Dendritic cell treated with granulocyte-macrophage colony-stimulating factor and Interleukin-4, amounts not matched to agents 40 ng/mL and 50 ng/mL, for 4 days (primary cell): Measurements from ENCODE around the gene FGG.

Experiments used
- H3K27ac Mint-ChIP-seq: one replicate; pipeline ENCODE4 v1.8.0; 2022; ENCODE audit warnings: mild to moderate bottlenecking, mixed read lengths
- H3K27me3 Mint-ChIP-seq: one replicate; pipeline ENCODE4 v1.8.0; 2022; ENCODE audit warnings: mild to moderate bottlenecking, mixed read lengths
- H3K36me3 Mint-ChIP-seq: one replicate; pipeline ENCODE4 v1.8.0; 2022; ENCODE audit warnings: low read depth, mixed read lengths
- H3K4me1 Mint-ChIP-seq: one replicate; pipeline ENCODE4 v1.8.0; 2022; ENCODE audit warnings: low read depth, mixed read lengths
- H3K4me3 Mint-ChIP-seq: one replicate; pipeline ENCODE4 v1.8.0; 2022; ENCODE audit warnings: mild to moderate bottlenecking, moderate library complexity, mixed read lengths
- H3K9me3 Mint-ChIP-seq: one replicate; pipeline ENCODE4 v1.8.0; 2022; ENCODE audit warnings: mixed read lengths
- intact Hi-C: fragments of 100-400 bp; cut with micrococcal nuclease; formaldehyde crosslinking; loops from one replicate; pipeline ENCODE4 v1.15.0; 2022

The FGG gene

GRCh38 chr4:154612472-154613414 lies at the start of gene FGG:
TSS of gene FGG (minus strand) at chr4:154612656. CDS start at chr4:154612609, 47 bp downstream.
- Mint-ChIP-seq H3K27ac (no peak within 1 kb of the TSS), H3K4me3 (no peak within 1 kb of the TSS), H3K9me3 (no peaks in the 10 kb centered on the region), H3K4me1 (no peaks in the 10 kb centered on the region), H3K36me3 (no peaks in the 10 kb centered on the region), H3K27me3 (no peaks in the 10 kb centered on the region)
- intact Hi-C loops: no loop called here

DNA sequence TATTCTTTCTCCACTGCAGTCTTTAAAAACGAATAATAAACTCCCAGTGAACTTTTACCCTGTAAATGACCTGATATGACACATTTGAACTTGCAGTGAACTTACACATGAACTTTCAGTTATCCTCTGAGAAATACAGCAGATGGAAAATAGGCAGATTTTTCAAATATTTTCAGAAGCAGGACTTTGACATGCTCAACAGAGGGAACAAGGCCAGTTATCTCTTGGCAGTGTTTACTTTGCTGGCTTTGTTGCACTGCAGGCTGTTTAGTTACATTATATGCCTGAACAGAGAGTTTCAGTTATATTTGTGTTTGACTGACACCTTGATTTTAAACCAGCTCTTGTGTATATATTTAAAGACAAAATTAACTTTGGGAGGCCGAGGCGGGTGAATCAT lies 47.6 kb upstream of the FGG start:
- Mint-ChIP-seq H3K4me3 (no peak overlapping the region), H3K4me1 (no peaks in the 10 kb centered on the region), H3K36me3 (no peaks in the 10 kb centered on the region), H3K9me3 (no peaks in the 10 kb centered on the region), H3K27ac (no peak overlapping the region), H3K27me3 (no peaks in the 10 kb centered on the region)
- intact Hi-C loops: no loop called here

- Mint-ChIP-seq H3K36me3 (no peaks in the 10 kb centered on the region), H3K4me3 (no peak overlapping the region), H3K27ac (no peak overlapping the region), H3K9me3 (no peaks in the 10 kb centered on the region), H3K27me3 (no peaks in the 10 kb centered on the region), H3K4me1 (no peaks in the 10 kb centered on the region)
- intact Hi-C loops: no loop called here
Observed at GRCh38 chr4:154658680-154659405, 46.4 kb upstream of the FGG start.

DNA sequence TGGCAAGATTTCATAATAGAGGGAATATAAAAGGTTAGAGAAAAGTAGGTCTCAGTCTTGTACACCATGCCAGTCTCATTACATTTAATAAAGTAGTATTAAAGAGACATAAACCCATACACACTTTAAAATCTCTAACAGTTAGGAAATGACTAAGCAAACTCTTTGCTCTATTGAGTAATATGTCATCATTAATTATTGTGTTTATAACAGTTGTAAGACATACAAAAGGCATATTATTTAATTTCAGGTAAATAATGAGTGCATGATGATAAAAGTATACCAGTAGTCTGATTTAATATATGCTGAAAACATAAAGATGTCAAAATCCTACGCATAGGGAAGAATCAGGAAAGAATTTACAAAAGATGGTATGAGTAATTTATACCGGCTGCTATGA lies 31.0 kb upstream of the FGG start:
- no peak overlapping the region for H3K27ac Mint-ChIP-seq
- no peak overlapping the region for H3K4me3 Mint-ChIP-seq
- intact Hi-C loops: no loop called here
- no peaks in the 10 kb centered on the region for H3K9me3 Mint-ChIP-seq
- H3K36me3 Mint-ChIP-seq: no peaks in the 10 kb centered on the region
- H3K27me3 Mint-ChIP-seq: no peaks in the 10 kb centered on the region
- H3K4me1 Mint-ChIP-seq: peaks cover 8% of the 10 kb centered on the region

DNA sequence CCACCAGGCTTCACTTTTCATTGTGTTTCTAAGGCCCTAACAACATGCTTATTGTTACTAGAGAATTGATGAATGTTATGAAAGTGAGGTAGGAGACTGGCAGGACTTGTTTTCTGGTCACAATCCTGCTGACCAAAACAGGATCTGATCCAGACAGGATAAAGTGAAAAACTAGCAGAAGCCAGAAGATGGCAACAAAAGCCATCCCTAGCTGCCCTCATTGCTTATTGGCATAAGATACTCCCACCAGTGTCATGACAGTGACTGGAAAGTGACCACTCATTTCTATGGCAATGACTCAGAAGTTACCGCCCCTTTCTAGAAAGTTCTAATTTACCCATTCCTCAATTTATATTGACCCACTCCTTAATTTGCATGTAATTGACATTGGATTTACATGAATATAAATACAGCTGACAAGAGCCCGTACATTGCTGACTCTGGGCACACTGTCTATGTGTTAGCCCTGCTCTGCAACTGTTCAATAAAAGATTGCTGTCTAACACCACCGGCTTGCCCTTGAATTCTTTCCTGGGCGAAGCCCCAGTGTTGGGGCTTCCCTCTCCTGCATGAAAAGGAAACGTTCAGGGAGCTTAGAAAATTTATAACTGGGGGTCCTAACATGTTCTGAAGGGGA lies 30.0 kb upstream of the FGG start:
- no peaks in the 10 kb centered on the region for H3K36me3 Mint-ChIP-seq
- H3K27ac Mint-ChIP-seq: no peak overlapping the region
- H3K9me3 Mint-ChIP-seq: no peaks in the 10 kb centered on the region
- H3K4me3 Mint-ChIP-seq: no peak overlapping the region
- intact Hi-C loops: no loop called here
- no peaks in the 10 kb centered on the region for H3K27me3 Mint-ChIP-seq
- H3K4me1 Mint-ChIP-seq: peaks cover 8% of the 10 kb centered on the region

GRCh38 chr4:154640999-154641398 lies 28.5 kb upstream of the FGG start:
- peaks cover 8% of the 10 kb centered on the region for H3K4me1 Mint-ChIP-seq
- no peaks in the 10 kb centered on the region for H3K27me3 Mint-ChIP-seq
- no peak overlapping the region for H3K4me3 Mint-ChIP-seq
- no peaks in the 10 kb centered on the region for H3K9me3 Mint-ChIP-seq
- no peak overlapping the region for H3K27ac Mint-ChIP-seq
- no peaks in the 10 kb centered on the region for H3K36me3 Mint-ChIP-seq
- intact Hi-C loops: no loop called here

DNA sequence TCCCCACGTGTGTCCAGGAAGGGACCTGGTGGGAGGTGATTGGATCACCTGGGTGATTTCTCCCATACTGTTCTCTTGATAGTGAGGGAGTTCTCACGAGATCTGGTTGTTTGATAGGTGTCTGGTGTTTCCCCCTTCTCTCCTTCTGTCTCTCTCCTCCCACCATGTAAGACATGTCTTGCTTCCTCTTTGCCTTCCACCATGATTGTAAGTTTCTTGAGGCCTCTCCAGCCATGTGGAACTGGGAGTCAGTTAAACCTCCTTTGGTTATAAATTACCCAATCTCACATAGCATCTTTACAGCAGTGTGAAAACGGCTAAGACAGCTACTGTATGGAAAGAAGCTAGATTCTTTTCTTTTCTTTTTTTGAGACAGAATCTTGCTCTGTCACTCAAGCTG lies 21.6 kb upstream of the FGG start:
- H3K4me3 Mint-ChIP-seq: no peak overlapping the region
- H3K36me3 Mint-ChIP-seq: no peaks in the 10 kb centered on the region
- H3K4me1 Mint-ChIP-seq: no peaks in the 10 kb centered on the region
- intact Hi-C loops: no loop called here
- no peaks in the 10 kb centered on the region for H3K9me3 Mint-ChIP-seq
- H3K27me3 Mint-ChIP-seq: no peaks in the 10 kb centered on the region
- no peak overlapping the region for H3K27ac Mint-ChIP-seq

DNA sequence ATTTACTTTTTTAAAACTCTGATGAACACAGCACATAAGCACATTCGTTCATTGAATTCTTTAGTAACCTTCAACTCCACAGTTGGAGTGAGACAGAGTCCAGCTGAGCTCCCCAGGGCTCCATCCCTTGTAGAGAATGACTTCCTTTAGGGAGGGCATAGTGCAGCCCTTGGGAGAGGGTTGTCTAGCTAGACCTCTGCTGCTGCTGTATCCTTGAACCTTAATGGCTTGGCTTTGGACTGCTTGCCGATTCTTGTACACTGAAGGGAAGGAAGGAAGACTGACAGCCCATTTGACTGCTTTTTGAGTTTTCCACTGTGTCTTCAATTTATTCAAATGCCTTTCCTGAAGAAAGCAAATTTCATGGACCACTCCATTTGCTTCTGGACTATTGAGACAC lies 19.4 kb upstream of the FGG start:
- H3K9me3 Mint-ChIP-seq: no peaks in the 10 kb centered on the region
- no peaks in the 10 kb centered on the region for H3K36me3 Mint-ChIP-seq
- no peak overlapping the region for H3K27ac Mint-ChIP-seq
- peaks cover 2% of the 10 kb centered on the region for H3K27me3 Mint-ChIP-seq
- no peak overlapping the region for H3K4me3 Mint-ChIP-seq
- no peaks in the 10 kb centered on the region for H3K4me1 Mint-ChIP-seq
- intact Hi-C loops: no loop called here

DNA sequence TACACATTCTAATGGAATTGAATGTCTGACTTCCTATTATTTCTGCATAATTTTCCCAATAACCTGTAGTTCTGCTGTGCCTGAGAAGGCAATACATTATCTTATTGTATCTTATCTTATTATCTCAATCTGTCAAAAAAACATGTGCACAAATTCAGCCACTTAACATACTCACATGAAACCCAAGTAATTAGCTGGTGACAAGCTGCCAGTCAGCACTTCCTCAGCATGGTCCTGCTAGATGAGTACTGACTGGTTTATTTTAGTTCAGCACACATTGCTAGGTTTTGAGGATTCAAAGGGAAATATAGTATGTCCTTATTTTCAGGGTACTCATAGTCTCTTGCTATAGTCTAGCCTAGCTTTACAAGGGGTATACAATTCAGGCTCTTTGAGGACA lies 17.9 kb upstream of the FGG start:
- H3K4me1 Mint-ChIP-seq: no peaks in the 10 kb centered on the region
- peaks cover 11% of the 10 kb centered on the region for H3K27me3 Mint-ChIP-seq
- intact Hi-C loops: no loop called here
- no peaks in the 10 kb centered on the region for H3K9me3 Mint-ChIP-seq
- no peaks in the 10 kb centered on the region for H3K36me3 Mint-ChIP-seq
- no peak overlapping the region for H3K4me3 Mint-ChIP-seq
- H3K27ac Mint-ChIP-seq: no peak overlapping the region

DNA sequence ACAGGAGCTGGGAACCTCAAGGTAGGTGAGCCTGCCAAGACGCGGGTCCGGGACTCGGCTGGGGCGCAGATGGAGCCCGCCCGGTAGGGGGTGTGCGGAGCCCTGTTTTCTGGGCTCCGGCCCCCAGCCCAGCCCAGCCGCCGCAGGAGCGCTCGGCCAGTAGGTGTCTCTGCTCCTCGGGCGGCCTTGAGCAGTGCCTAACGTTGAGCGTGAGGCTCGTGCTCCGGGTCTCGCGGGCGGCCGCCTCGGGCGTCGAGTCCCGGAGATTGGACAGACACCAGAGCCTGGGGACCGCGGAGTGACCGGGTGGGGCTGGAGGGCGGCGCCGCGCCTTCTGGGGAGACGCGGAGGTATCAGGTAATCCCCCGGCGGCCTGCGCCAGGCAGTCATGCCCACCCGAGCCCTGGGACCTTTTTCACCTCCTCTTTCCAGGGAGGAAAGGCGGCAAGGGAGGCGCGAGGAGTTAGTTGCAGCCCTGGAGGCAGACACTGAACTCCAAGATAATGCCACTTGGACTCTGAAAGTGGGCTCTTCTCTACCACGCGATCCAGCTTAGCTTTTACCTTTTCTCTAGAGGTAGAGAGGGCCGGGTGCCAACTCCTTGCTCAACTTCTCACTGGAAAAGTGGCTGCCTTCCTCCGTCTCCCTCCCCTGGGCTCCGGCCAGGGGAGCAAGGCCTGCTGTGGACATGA lies 14.5 kb upstream of the FGG start:
- peaks cover 11% of the 10 kb centered on the region for H3K27me3 Mint-ChIP-seq

GRCh38 chr4:154625971-154626370 lies 13.5 kb upstream of the FGG start:
- intact Hi-C loops: no loop called here
- H3K9me3 Mint-ChIP-seq: no peaks in the 10 kb centered on the region
- H3K4me3 Mint-ChIP-seq: no peak overlapping the region
- H3K36me3 Mint-ChIP-seq: no peaks in the 10 kb centered on the region
- H3K27me3 Mint-ChIP-seq: peaks cover 11% of the 10 kb centered on the region
- H3K4me1 Mint-ChIP-seq: no peaks in the 10 kb centered on the region
- H3K27ac Mint-ChIP-seq: no peak overlapping the region

More for the DNA sequence above, 14.5 kb upstream of the FGG start:
- H3K36me3 Mint-ChIP-seq: no peaks in the 10 kb centered on the region
- no peak overlapping the region for H3K27ac Mint-ChIP-seq
- intact Hi-C loops: no loop called here
- no peak overlapping the region for H3K4me3 Mint-ChIP-seq
- H3K9me3 Mint-ChIP-seq: no peaks in the 10 kb centered on the region
- no peaks in the 10 kb centered on the region for H3K4me1 Mint-ChIP-seq

DNA sequence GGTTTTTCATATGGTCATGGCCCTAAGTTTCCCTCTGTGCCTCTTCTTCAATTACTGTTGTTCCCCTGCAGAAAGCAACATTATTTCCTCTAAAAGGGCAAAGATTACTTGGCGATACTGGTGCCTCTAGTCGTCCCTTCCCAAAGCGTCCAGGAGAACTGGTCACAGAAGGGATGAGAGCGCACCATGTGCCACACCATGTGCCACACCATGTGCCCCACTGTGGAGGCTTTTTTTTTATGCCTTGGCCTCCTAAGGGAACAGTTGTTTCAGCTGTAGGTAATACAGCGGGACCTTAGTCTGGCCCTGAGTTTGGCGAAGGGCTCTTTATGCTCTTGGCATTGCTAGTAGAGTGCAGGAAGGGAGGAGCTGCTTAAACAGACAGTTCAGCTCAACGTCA lies 11.5 kb upstream of the FGG start:
- Mint-ChIP-seq H3K27me3 (peaks cover 11% of the 10 kb centered on the region), H3K4me1 (no peaks in the 10 kb centered on the region), H3K9me3 (no peaks in the 10 kb centered on the region), H3K36me3 (no peaks in the 10 kb centered on the region), H3K27ac (no peak overlapping the region), H3K4me3 (no peak overlapping the region)
- intact Hi-C loops: no loop called here

- H3K27me3 Mint-ChIP-seq: peaks cover 11% of the 10 kb centered on the region
- H3K27ac Mint-ChIP-seq: no peak overlapping the region
- H3K9me3 Mint-ChIP-seq: no peaks in the 10 kb centered on the region
- H3K4me1 Mint-ChIP-seq: no peaks in the 10 kb centered on the region
- H3K36me3 Mint-ChIP-seq: no peaks in the 10 kb centered on the region
- H3K4me3 Mint-ChIP-seq: no peak overlapping the region
- intact Hi-C loops: no loop called here
Observed at GRCh38 chr4:154623436-154623835, 11.0 kb upstream of the FGG start.

GRCh38 chr4:154622598-154622997 lies 10.1 kb upstream of the FGG start:
- Mint-ChIP-seq H3K36me3 (no peaks in the 10 kb centered on the region), H3K4me3 (no peak overlapping the region), H3K27ac (no peak overlapping the region), H3K4me1 (no peaks in the 10 kb centered on the region), H3K9me3 (no peaks in the 10 kb centered on the region), H3K27me3 (peaks cover 11% of the 10 kb centered on the region)
- intact Hi-C loops: no loop called here
